ENCODE results near the gene FOXD1. TPM values are rescaled to one million over a fixed set of nuclear protein-coding genes. Genes with fewer than 3 reads are reported as not detected.
"Not testable (repeated sequence)": the region's sequence is repeated elsewhere in the genome, so short reads cannot be mapped to it uniquely, and the experiment has no call there.

FOXD1 gene
- total RNA-seq, 3 donors from 2014 or later (not counting 1 experiment from before 2014, with no cell fraction given): 0.31 to 0.63 (median 0.41) TPM

DNA sequence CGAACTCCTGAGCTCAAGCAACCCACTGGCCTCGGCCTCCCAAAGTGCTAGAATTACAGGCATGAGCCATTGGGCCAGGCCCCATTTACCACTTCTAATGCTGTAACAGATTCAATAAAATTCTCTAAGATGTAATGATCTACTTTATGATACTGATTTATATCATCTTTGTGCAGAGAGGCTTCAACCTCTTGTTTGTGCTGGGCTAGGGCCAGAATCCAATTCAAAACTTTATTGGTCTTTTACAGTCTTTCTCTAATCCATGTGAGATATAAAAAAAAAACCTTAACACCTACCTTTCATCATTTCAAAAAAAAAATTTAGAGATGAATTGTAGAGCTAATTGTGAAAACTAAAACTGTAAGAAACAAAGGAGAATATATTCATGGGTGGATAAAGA lies 41.5 kb upstream of the FOXD1 start:
- ATAC-seq (no peak), DNase-seq (no peak)
- no peaks in the 10 kb centered on the region for H3K9me3 ChIP-seq (ENCODE audit: control insufficient read depth, insufficient read depth, low read length)
- Mint-ChIP-seq H3K9me3 (no peaks in the 10 kb centered on the region), H3K36me3 (no peaks in the 10 kb centered on the region), H3K27me3 (ENCODE audit: low read depth in 2 of 2) (peaks cover 55 to 69% of the 10 kb centered on the region in 2 donors), H3K27ac (no peak overlapping the region), H3K4me3 (no peak overlapping the region), H3K4me1 (no peaks in the 10 kb centered on the region)
- no peaks in the 10 kb centered on the region for H3K4me1 ChIP-seq (ENCODE audit: control insufficient read depth, insufficient read depth, low read length)
- no peak overlapping the region for H3K27ac ChIP-seq (ENCODE audit: low read length)
- H3K4me3 ChIP-seq (ENCODE audit: low read length): no peak overlapping the region
- 100% methylated on average over 2 of the region's 2 CpGs for WGBS (ENCODE audit: insufficient coverage)
- TF ChIP-seq, protein P1, sequence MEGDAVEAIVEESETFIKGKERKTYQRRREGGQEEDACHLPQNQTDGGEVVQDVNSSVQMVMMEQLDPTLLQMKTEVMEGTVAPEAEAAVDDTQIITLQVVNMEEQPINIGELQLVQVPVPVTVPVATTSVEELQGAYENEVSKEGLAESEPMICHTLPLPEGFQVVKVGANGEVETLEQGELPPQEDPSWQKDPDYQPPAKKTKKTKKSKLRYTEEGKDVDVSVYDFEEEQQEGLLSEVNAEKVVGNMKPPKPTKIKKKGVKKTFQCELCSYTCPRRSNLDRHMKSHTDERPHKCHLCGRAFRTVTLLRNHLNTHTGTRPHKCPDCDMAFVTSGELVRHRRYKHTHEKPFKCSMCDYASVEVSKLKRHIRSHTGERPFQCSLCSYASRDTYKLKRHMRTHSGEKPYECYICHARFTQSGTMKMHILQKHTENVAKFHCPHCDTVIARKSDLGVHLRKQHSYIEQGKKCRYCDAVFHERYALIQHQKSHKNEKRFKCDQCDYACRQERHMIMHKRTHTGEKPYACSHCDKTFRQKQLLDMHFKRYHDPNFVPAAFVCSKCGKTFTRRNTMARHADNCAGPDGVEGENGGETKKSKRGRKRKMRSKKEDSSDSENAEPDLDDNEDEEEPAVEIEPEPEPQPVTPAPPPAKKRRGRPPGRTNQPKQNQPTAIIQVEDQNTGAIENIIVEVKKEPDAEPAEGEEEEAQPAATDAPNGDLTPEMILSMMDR (IDR thresholded peaks at IDR 0.05): no peak
- no peaks in the 10 kb centered on the region for H3K36me3 ChIP-seq (ENCODE audit: control insufficient read depth, insufficient read depth, low read length)
- peaks cover 9% of the 10 kb centered on the region for H3K27me3 ChIP-seq (ENCODE audit: control insufficient read depth, insufficient read depth, low read length)
- intact Hi-C loops (cut with micrococcal nuclease): no loop called here

- H3K36me3 ChIP-seq (ENCODE audit: control insufficient read depth, insufficient read depth, low read length): no peaks in the 10 kb centered on the region
- 94% methylated on average over 3 of the region's 3 CpGs for WGBS (ENCODE audit: insufficient coverage)
- intact Hi-C loops (cut with micrococcal nuclease): no loop called here
- peaks cover 50 to 56% of the 10 kb centered on the region in 2 donors for H3K27me3 Mint-ChIP-seq (ENCODE audit: low read depth in 2 of 2)
- H3K4me3 ChIP-seq (ENCODE audit: low read length): no peak overlapping the region
- no peak for DNase-seq
- H3K4me3 Mint-ChIP-seq: no peak overlapping the region
- no peaks in the 10 kb centered on the region for H3K4me1 Mint-ChIP-seq
- no peak overlapping the region for H3K27ac ChIP-seq (ENCODE audit: low read length)
- no peak overlapping the region for H3K27ac Mint-ChIP-seq
- no peaks in the 10 kb centered on the region for H3K36me3 Mint-ChIP-seq
- H3K4me1 ChIP-seq (ENCODE audit: control insufficient read depth, insufficient read depth, low read length): no peaks in the 10 kb centered on the region
- peaks cover 3% of the 10 kb centered on the region for H3K27me3 ChIP-seq (ENCODE audit: control insufficient read depth, insufficient read depth, low read length)
- H3K9me3 ChIP-seq (ENCODE audit: control insufficient read depth, insufficient read depth, low read length): no peaks in the 10 kb centered on the region
- TF ChIP-seq, protein P1 (IDR thresholded peaks at IDR 0.05): no peak
- no peak for ATAC-seq
- no peaks in the 10 kb centered on the region for H3K9me3 Mint-ChIP-seq
Observed at GRCh38 chr5:73488806-73489205, 40.2 kb upstream of the FOXD1 start.

DNA sequence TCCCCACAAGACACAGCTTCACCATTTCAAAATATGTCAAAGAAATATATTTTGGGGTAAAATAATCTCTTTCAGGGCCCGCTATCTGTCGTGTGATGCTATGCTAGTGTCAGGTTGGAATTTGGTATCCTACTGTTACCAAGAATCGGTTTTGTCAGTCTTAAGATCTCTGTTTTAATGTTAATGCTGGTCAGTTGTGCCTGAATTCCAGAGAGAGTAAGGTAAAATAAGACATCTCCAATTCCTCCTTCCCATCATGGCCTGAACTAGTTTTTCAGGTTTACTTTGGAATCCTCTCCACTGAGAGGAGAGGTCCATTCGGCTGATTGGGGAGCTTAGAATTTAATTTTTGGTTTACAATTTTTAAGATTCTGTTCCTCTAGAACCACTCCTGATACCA lies 39.2 kb upstream of the FOXD1 start:
- Mint-ChIP-seq H3K27ac (no peak overlapping the region), H3K27me3 (ENCODE audit: low read depth in 2 of 2) (peaks cover 47 to 55% of the 10 kb centered on the region in 2 donors), H3K9me3 (no peaks in the 10 kb centered on the region), H3K4me1 (no peaks in the 10 kb centered on the region), H3K4me3 (no peak overlapping the region), H3K36me3 (no peaks in the 10 kb centered on the region)
- Histone ChIP-seq H3K9me3 (ENCODE audit: control insufficient read depth, insufficient read depth, low read length) (no peaks in the 10 kb centered on the region), H3K27me3 (ENCODE audit: control insufficient read depth, insufficient read depth, low read length) (no peaks in the 10 kb centered on the region), H3K4me3 (ENCODE audit: low read length) (no peak overlapping the region), H3K36me3 (ENCODE audit: control insufficient read depth, insufficient read depth, low read length) (no peaks in the 10 kb centered on the region), H3K27ac (ENCODE audit: low read length) (no peak overlapping the region), H3K4me1 (ENCODE audit: control insufficient read depth, insufficient read depth, low read length) (no peaks in the 10 kb centered on the region)
- TF ChIP-seq, protein P1 (IDR thresholded peaks at IDR 0.05): no peak
- intact Hi-C loops (cut with micrococcal nuclease): no loop called here
- ATAC-seq: no peak
- no peak for DNase-seq
- WGBS (ENCODE audit: insufficient coverage): 94% methylated on average over 3 of the region's 4 CpGs

DNA sequence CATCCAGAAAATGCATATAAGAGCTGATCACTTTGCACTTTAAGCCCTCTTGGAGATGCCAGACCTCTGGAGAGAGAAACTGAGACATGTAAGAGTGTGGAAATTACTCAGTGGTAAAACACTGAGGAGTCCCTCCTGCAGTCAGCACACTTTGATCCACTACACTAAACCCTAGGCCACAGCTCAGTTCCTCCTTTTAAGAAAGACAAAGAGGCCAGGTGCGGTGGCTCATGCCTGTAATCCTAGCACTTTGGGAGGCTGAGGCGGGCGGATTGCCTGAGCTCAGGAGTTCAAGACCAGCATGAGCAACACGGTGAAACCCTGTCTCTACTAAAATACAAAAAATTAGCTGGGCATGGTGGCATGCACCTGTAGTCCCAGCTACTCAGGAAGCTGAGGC lies 38.7 kb upstream of the FOXD1 start:
- H3K4me3 Mint-ChIP-seq; H3K36me3 Mint-ChIP-seq; intact Hi-C loops (cut with micrococcal nuclease); H3K4me3 ChIP-seq (ENCODE audit: low read length); ATAC-seq; H3K27me3 ChIP-seq (ENCODE audit: control insufficient read depth, insufficient read depth, low read length); H3K27ac ChIP-seq (ENCODE audit: low read length); H3K36me3 ChIP-seq (ENCODE audit: control insufficient read depth, insufficient read depth, low read length); DNase-seq; H3K9me3 ChIP-seq (ENCODE audit: control insufficient read depth, insufficient read depth, low read length); H3K27ac Mint-ChIP-seq; H3K4me1 Mint-ChIP-seq; H3K9me3 Mint-ChIP-seq; H3K4me1 ChIP-seq (ENCODE audit: control insufficient read depth, insufficient read depth, low read length): not testable (repeated sequence)
- H3K27me3 Mint-ChIP-seq (ENCODE audit: low read depth in 2 of 2): peaks cover 45 to 50% of the 10 kb centered on the region in 2 donors
- 90% methylated on average over 4 of the region's 4 CpGs for WGBS (ENCODE audit: insufficient coverage)

All from natural killer cell (primary cell).